HG03159 (cell line): Measurements from ENCODE around the gene CFAP126.
"Not testable (repeated sequence)": the region's sequence is repeated elsewhere in the genome, so short reads cannot be mapped to it uniquely, and the experiment has no call there.

Experiments
- ATAC-seq: cut with Tn5 transposase; IDR thresholded peaks from one replicate; pipeline ENCODE4 v1.9.1; 2021; ENCODE audit warnings: mild to moderate bottlenecking, moderate library complexity; ENCODE audit not compliant: unreplicated experiment

CFAP126 gene

GRCh38 chr1:161382214-161383019, 14.7 kb upstream of the CFAP126 start:
- ATAC-seq: no peak

GRCh38 chr1:161381707-161382106, 14.0 kb upstream of the CFAP126 start:
- no peak for ATAC-seq

GRCh38 chr1:161379071-161379470, 11.4 kb upstream of the CFAP126 start:
- no peak for ATAC-seq

- ATAC-seq: no peak
Measured at GRCh38 chr1:161378014-161378413, 10.3 kb upstream of the CFAP126 start.

- ATAC-seq: no peak
Measured at GRCh38 chr1:161374373-161374772, 6.7 kb upstream of the CFAP126 start.

GRCh38 chr1:161373442-161373841, 5.8 kb upstream of the CFAP126 start:
- ATAC-seq: no peak

GRCh38 chr1:161365207-161365606, 2.5 kb downstream of the CFAP126 start:
- no peak for ATAC-seq

GRCh38 chr1:161364332-161364731, 3.3 kb downstream of the CFAP126 start:
- ATAC-seq: no peak

GRCh38 chr1:161359291-161359690, 8.4 kb downstream of the CFAP126 start:
- no peak for ATAC-seq

GRCh38 chr1:161357073-161357472, 10.6 kb downstream of the CFAP126 start:
- no peak for ATAC-seq

- ATAC-seq: no peak
Measured at GRCh38 chr1:161351482-161351881, 16.2 kb downstream of the CFAP126 start.

- ATAC-seq: no peak
Measured at GRCh38 chr1:161350671-161351070, 17.0 kb downstream of the CFAP126 start.

- no peak for ATAC-seq
Measured at GRCh38 chr1:161342821-161343220, 24.9 kb downstream of the CFAP126 start.

- no peak for ATAC-seq
Measured at GRCh38 chr1:161342177-161342576, 25.5 kb downstream of the CFAP126 start.

GRCh38 chr1:161335796-161336195, 31.9 kb downstream of the CFAP126 start:
- ATAC-seq: no peak

- ATAC-seq: no peak
Measured at GRCh38 chr1:161333166-161333565, 34.5 kb downstream of the CFAP126 start.

- ATAC-seq: no peak
Measured at GRCh38 chr1:161330346-161330745, 37.3 kb downstream of the CFAP126 start.

GRCh38 chr1:161324020-161324419, 43.7 kb downstream of the CFAP126 start:
- ATAC-seq: no peak

GRCh38 chr1:161315841-161316674, 51.6 kb downstream of the CFAP126 start:
- not testable (repeated sequence) for ATAC-seq
